ENCODE measurements around the gene SULF2. TPM values are rescaled to one million over a fixed set of nuclear protein-coding genes. Genes with fewer than 3 reads are reported as not detected.

SULF2 gene
- total and polyA plus RNA-seq, 2 of the 13 experiments (the other 11 are each of a cell fraction or from before 2014, with no cell fraction given), result 7.2 to 50.9 TPM

DNA sequence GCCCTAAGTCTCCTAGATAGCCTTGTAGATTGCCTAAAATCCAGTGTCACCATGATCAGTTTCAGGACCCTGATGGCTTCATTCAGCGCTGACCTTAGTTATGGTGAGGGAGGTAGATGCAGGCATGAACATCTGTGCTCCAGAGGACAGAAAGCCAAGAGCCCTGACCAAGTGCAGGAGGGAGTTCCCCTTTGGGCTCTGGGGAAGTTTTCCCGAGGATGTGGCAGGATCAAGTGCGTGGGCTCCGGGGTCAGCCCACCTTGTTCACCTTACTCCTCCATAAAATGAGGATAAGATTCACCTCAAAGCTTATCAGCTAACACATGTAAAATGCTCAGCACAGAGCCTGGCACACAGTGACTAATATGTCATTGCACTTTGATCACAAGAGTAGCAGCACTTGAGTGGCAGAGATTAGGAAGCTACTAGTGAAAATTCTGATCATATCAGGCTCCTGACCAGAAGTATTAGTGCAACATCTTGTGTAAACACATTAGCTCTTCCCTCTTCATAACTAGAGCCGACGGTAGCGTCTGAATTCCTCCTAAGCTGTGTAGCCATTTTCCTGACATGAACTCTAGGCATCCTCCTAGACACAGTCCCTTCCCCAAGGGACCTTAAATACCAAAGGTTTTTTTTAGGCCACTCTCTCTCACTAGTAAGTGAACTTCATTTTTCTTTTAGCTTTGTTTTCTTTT is 125.2 kb downstream of the SULF2 start (continued):
- TF ChIP-seq, protein P1, sequence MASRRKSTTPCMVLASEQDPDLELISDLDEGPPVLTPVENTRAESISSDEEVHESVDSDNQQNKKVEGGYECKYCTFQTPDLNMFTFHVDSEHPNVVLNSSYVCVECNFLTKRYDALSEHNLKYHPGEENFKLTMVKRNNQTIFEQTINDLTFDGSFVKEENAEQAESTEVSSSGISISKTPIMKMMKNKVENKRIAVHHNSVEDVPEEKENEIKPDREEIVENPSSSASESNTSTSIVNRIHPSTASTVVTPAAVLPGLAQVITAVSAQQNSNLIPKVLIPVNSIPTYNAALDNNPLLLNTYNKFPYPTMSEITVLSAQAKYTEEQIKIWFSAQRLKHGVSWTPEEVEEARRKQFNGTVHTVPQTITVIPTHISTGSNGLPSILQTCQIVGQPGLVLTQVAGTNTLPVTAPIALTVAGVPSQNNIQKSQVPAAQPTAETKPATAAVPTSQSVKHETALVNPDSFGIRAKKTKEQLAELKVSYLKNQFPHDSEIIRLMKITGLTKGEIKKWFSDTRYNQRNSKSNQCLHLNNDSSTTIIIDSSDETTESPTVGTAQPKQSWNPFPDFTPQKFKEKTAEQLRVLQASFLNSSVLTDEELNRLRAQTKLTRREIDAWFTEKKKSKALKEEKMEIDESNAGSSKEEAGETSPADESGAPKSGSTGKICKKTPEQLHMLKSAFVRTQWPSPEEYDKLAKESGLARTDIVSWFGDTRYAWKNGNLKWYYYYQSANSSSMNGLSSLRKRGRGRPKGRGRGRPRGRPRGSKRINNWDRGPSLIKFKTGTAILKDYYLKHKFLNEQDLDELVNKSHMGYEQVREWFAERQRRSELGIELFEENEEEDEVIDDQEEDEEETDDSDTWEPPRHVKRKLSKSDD (CRISPR knock-in tag; IDR thresholded peaks at IDR 0.05; ENCODE audit: low read depth), result 0 out of 2 replicates have a peak, but pooled peaks have one; percentile 25
- TF ChIP-seq FOSL2 (CRISPR knock-in tag; IDR thresholded peaks at IDR 0.05) (peak; percentile 77), ZNF556 (CRISPR knock-in tag; IDR thresholded peaks at IDR 0.05; ENCODE audit: borderline replicate concordance) (no peak), TEAD3 (CRISPR knock-in tag; optimal IDR thresholded peaks at IDR 0.05; ENCODE audit: borderline replicate concordance) (peak; percentile 6), SAP130 (CRISPR knock-in tag; IDR thresholded peaks at IDR 0.05; ENCODE audit: low read depth) (peak; percentile 31; the same call in 1 of the 2 replicates), HDAC2 (CRISPR knock-in tag; IDR thresholded peaks at IDR 0.05) (peak; percentile 12; the same call in 1 of the 2 replicates), NR2F1 (CRISPR knock-in tag; IDR thresholded peaks at IDR 0.05) (0 out of 4 replicates have a peak, but pooled peaks of 1 of the 2 experiments have one; percentile 35), HNF4G (IDR thresholded peaks at IDR 0.05; ENCODE audit: borderline replicate concordance, low read depth, low read length) (peak; percentile 3; the same call in 1 of the 2 replicates), HNF4G (CRISPR knock-in tag; IDR thresholded peaks at IDR 0.05; ENCODE audit: borderline replicate concordance, low read depth) (no peak), NCOA2 (CRISPR knock-in tag; IDR thresholded peaks at IDR 0.05) (0 out of 2 replicates have a peak, but pooled peaks have one; percentile 8), GZF1 (CRISPR knock-in tag; IDR thresholded peaks at IDR 0.05) (no peak), KDM2A (CRISPR knock-in tag; IDR thresholded peaks at IDR 0.05; ENCODE audit: borderline replicate concordance, low read depth) (0 out of 2 replicates have a peak, but pooled peaks have one; percentile 20), ZNF761 (CRISPR knock-in tag; conservative IDR thresholded peaks at IDR 0.05) (0 out of 2 replicates have a peak, but pooled peaks have one; percentile 23), SSRP1 (CRISPR knock-in tag; IDR thresholded peaks at IDR 0.05) (peak; percentile 73; the same call in 1 of the 2 replicates), ZNF564 (CRISPR knock-in tag; IDR thresholded peaks at IDR 0.05) (no peak), ZNF331 (CRISPR knock-in tag; IDR thresholded peaks at IDR 0.05) (0 out of 2 replicates have a peak, but pooled peaks have one; percentile 4), MXD4 (CRISPR knock-in tag; IDR thresholded peaks at IDR 0.05) (0 out of 2 replicates have a peak, but pooled peaks have one; percentile 22), ZNF496 (CRISPR knock-in tag; IDR thresholded peaks at IDR 0.05; ENCODE audit: insufficient replicate concordance) (no peak), SMAD9 (CRISPR knock-in tag; IDR thresholded peaks at IDR 0.05) (no peak), CHCHD3 (CRISPR knock-in tag; IDR thresholded peaks at IDR 0.05) (no peak)
- TF ChIP-seq, protein P2, sequence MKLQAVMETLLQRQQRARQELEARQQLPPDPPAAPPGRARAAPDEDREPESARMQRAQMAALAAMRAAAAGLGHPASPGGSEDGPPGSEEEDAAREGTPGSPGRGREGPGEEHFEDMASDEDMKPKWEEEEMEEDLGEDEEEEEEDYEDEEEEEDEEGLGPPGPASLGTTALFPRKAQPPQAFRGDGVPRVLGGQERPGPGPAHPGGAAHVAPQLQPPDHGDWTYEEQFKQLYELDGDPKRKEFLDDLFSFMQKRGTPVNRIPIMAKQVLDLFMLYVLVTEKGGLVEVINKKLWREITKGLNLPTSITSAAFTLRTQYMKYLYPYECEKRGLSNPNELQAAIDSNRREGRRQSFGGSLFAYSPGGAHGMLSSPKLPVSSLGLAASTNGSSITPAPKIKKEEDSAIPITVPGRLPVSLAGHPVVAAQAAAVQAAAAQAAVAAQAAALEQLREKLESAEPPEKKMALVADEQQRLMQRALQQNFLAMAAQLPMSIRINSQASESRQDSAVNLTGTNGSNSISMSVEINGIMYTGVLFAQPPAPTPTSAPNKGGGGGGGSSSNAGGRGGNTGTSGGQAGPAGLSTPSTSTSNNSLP (IDR thresholded peaks at IDR 0.05; ENCODE audit: low read depth, low read length), result peak; percentile 88
- TF ChIP-seq, protein P3, sequence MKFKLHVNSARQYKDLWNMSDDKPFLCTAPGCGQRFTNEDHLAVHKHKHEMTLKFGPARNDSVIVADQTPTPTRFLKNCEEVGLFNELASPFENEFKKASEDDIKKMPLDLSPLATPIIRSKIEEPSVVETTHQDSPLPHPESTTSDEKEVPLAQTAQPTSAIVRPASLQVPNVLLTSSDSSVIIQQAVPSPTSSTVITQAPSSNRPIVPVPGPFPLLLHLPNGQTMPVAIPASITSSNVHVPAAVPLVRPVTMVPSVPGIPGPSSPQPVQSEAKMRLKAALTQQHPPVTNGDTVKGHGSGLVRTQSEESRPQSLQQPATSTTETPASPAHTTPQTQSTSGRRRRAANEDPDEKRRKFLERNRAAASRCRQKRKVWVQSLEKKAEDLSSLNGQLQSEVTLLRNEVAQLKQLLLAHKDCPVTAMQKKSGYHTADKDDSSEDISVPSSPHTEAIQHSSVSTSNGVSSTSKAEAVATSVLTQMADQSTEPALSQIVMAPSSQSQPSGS (CRISPR knock-in tag; IDR thresholded peaks at IDR 0.05), result 0 out of 2 replicates have a peak, but pooled peaks have one; percentile 26
- TF ChIP-seq, protein P4, sequence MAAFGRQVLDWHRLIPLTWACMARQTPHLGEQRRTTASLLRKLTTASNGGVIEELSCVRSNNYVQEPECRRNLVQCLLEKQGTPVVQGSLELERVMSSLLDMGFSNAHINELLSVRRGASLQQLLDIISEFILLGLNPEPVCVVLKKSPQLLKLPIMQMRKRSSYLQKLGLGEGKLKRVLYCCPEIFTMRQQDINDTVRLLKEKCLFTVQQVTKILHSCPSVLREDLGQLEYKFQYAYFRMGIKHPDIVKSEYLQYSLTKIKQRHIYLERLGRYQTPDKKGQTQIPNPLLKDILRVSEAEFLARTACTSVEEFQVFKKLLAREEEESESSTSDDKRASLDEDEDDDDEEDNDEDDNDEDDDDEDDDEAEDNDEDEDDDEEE (CRISPR knock-in tag; IDR thresholded peaks at IDR 0.05), result no peak

All from HepG2 (cell line).